Hematopoietic multipotent progenitor cell treated with erythropoietin and hydrocortisone succinate and interleukin-3 and kit ligand, for 6 days (in vitro differentiated cells): Measurements from ENCODE around the gene ADSS1.
"Not testable (repeated sequence)": the region's sequence is repeated elsewhere in the genome, so short reads cannot be mapped to it uniquely, and the experiment has no call there.

ENCODE experiments used
- DNase-seq: peaks from one replicate; pipeline ENCODE4 v3.0.0-alpha.2; 2015

ADSS1 gene

DNA sequence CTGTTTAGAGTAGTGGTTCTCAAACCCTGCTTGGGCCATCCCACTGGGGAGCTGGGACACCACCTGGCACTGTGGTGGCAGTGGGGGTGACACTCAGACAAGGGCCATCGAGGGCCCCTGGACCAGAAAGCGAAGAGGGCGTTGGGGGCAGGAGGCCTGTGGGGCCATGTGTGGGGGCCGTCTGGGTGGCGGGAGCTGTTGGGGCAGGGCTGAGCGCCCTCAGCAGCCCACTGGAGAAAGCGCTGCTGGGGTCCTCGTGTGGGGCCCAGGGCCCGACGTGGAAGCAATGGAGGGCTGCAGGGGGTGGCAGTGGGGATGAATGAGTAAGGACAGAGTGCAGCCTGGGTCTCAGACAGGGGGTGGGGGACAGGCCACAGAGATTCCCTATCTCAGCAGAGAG, 5.9 kb upstream of the ADSS1 start:
- no peak for DNase-seq

DNA sequence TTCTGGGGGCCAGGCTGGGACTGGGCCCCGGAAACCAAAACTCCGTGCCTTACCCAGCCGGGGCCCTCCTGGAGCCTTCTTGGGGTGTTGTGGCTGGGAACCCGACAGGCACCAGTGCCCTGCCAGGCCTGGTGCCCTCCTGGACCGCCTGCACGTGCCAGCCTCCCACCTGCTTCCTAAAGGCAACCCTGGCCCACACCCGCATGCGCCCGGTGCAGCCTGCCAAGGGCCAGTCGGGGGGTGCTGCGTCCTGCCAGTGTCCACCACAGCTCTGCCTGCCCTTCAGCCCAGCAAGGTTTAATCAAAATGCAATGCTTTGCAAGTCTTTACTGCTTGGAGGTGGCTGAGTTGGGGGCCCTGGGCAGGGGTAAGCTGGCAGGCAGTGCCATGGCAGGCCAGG, 5.2 kb upstream of the ADSS1 start:
- no peak for DNase-seq

GRCh38 chr14:104719343-104719742, 4.7 kb upstream of the ADSS1 start:
- DNase-seq = no peak

GRCh38 chr14:104721505-104722431, 2.3 kb upstream of the ADSS1 start:
- DNase-seq = no peak

DNA sequence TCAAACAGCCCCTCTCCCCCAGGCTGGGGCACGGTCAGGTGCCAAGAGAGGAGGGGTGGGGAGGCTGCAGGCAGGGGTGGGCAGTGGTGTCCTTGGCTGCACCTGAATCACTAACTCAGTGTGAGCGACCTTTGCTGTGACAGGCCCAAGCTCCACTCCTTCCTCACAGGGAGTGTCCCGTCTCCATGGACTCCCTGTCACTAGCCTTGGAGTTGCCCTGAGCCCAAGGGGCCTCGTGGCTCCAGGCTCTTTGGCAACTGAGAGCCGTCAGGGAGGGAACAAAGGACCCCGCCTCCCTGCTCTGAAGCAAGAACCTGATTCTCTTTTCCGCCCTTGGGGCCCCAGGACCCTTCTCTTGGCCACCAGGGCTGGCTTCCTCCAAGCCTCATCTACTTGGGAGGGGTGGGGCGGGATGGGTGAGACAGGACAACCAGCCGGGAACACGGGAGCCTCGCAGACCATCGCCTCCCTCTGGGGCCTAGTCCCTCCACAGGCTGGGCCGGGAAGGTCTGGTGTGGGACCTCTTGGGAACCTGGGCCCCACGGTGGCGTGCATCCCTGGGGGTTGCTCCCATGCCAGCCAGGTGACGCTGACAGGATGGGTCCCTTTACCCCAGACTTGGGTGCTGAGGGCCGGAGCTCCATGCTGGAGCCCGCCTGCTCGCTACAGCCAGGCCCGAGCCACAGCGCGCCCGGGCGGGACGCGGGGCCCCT, 935 bp upstream of the ADSS1 start:
- DNase-seq = no peak

GRCh38 chr14:104724407-104724980, 465 bp downstream of the ADSS1 start:
- DNase-seq = no peak

DNA sequence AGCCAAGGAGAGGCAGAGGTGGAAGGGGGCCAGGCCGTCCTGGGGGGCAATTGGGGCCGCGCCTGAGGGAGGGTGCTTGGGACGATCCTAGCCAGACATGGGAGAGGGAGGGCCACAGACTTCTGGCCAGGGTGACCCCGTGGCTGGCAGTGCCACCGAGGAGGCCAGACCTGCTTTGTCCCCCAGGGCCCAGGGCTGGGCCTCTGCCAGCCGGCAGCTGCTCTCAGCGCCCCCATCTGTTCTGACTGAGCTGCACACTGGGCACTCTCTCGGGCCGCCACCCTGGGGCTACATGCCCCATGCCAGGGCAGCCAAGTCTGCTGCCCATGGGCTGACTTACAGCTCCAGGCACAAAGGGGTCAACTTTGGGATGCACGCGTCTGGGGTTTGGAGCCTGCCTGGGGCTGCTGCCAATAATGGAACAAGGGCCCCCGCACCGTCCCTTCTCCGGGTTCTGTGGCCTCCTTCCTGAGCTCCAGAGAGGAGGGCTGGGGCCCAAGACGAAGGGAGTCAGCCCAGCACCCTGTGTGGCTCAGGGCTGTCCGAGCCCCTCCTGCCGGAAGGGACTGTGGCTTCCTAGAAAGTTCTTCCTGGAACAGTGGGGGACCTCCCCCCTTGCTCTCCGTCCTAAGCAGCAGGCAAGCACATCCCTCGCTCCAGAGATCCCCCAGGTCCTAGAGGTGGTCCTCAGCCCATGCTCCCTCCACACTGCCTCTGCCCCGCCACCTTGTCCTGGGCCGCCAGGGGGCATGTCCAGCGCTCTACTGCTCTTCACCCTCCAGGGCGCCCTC, 1.1 kb downstream of the ADSS1 start:
- peak; percentile 57 for DNase-seq

- DNase-seq = no peak
These were observed 1.9 kb downstream of the ADSS1 start for GRCh38 chr14:104725772-104726548.

DNA sequence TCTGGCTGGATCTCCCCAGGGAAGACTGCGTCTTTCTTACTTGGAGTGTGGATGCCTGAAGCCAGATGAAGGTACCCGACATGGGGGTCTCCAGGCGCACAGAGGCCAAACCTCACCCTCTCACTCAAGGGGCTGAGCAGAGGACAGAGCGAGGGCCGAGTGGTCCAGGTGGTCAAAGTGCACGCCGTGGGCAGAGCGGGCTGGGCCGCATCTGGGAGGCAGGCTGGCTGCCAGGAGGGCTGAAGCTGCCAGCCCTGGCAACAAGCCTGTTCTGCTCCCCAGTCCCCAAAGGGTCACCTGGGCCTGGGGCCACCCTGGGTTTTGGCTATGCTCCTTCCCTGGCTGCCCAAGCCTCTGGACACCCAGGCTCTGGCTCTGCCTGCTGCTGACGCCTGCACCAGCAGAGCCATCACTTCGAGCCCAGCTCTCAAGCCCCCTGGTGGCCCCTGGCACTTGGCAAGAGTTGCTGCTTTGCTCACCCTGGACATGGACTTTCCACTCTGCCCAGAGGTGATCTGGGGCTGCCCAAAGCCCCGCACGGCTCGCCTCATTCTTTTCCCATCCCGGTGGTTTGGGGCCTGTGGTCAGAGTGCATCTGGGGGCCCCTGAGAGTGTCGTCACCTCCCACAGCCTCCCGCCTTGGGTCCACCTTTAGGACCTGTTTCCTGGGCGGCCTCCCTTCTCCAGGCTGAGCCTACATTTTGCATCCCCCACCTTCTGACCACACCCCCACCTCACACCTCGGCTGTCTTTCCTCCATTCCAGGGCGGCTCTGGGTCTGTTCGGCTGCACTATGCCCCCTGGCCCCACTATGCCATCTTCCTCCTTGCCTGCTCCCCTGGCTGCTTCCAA, 2.8 kb downstream of the ADSS1 start:
- no peak for DNase-seq

GRCh38 chr14:104728631-104729030, 4.6 kb downstream of the ADSS1 start:
- no peak for DNase-seq

DNA sequence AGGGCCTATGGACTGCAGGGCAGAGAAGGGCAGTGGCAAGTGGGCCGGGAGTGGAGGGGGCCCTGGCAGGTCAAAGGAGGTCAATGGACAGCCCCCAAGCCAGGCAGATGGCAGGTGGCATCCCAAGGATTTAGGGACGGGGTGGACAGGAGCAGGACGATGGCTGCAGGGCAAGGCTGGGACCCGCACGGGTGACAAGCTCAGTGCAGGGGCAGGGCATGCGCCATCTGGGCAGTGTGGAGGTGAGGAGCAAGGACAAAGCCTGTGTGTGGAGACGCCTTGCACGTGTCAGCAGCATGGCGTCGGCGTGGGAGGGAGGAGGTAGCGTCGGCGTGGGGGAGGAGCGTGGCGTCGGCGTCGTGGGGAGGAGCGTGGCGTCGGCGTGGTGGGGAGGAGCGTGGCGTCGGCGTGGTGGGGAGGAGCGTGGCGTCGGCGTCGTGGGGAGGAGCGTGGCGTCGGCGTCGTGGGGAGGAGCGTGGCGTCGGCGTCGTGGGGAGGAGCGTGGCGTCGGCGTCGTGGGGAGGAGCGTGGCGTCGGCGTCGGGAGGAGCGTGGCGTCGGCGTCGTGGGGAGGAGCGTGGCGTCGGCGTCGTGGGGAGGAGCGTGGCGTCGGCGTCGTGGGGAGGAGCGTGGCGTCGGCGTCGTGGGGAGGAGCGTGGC, 5.3 kb downstream of the ADSS1 start:
- DNase-seq = not testable (repeated sequence)

DNA sequence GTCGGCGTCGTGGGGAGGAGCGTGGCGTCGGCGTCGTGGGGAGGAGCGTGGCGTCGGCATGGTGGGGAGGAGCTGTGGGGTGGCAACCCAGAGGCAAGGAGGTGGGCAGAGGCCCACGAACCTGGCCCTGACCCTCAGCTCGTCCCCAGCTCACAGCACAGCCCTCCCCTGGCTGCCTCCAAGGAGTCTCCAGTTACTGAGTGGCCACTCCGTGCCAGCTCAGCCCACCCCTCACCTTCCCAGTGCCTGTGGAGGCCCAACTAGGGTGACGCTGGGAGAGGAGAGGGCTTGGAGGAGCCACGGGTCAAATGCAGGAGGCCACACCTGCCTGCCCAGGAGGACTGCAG, 5.8 kb downstream of the ADSS1 start:
- no peak for DNase-seq

- DNase-seq = no peak
These were observed 6.5 kb downstream of the ADSS1 start for GRCh38 chr14:104730487-104730886.

GRCh38 chr14:104731320-104732294, 7.6 kb downstream of the ADSS1 start:
- DNase-seq = peak; percentile 48

- DNase-seq = peak; percentile 67
These were observed 8.4 kb downstream of the ADSS1 start for GRCh38 chr14:104732355-104732804.

DNA sequence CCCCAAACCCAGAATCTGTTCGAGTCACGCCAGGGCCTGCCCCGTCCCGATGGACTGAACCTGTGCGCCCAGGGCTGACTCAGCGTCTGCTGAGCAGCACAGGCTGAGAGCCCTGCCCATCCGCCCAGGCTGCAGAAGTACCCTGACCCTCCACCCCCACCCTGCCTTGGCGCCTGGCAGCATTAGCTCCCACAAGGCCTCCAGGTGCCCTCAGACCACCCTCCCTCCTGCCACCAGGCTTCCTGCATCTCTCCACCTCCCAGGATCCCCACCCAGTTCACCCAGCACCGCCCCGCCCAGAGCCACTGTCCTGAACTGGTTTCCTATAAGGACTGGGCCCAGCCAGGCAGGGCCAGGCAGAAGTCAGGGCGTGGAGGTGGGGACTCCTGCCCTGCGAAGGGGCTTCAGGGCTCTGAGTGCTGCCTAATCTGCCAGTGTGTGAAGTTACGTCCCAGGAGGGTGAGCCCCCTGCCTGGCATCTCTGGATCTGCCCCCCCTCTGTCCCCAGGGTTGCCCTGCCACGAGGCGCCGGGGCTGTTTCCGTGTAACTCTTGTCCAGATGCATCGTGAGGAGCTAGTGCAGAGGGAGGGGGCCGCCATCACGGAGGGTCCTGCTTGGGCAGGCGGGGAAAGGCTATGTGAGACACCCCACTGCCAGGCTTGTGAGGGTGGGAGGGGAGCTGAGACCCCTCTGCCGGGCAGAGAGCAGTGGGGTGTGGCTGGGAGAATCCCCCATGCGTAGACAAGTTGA, 9.1 kb downstream of the ADSS1 start:
- DNase-seq = no peak

GRCh38 chr14:104734051-104734587, 10.1 kb downstream of the ADSS1 start:
- DNase-seq = no peak

GRCh38 chr14:104734601-104734990, 10.6 kb downstream of the ADSS1 start:
- DNase-seq = no peak
